Activated CD4-positive, alpha-beta memory T cell treated with anti-CD3 and anti-CD28 coated beads, Interleukin-2, amount 10 ng/mL, durations not matched to agents 7 days and 5 days (primary cell): ENCODE results near the gene DICER1. TPM values are rescaled to one million over a fixed set of nuclear protein-coding genes. Genes with fewer than 3 reads are reported as not detected.

Source experiments
- CTCF ChIA-PET: fragments of 350-600 bp; sonication (Branson Sonifier 250); formaldehyde crosslinking; loops from one replicate; lab custom pipeline; 2021; ENCODE audit warnings: antibody characterized with exemption, inconsistent platforms; lab: Charles Lee
- POLR2A ChIA-PET: fragments of 350-600 bp; sonication (Branson Sonifier 250); formaldehyde crosslinking; loops from one replicate; lab custom pipeline; 2021; ENCODE audit warnings: antibody characterized with exemption; lab: Charles Lee
- DNase-seq: peaks from one replicate; pipeline ENCODE4 v3.0.0-alpha.2; 2020
- H3K27ac Mint-ChIP-seq: one replicate; pipeline ENCODE4 v1.8.0; 2021; ENCODE audit warnings: mild to moderate bottlenecking, mixed read lengths
- H3K27me3 Mint-ChIP-seq: one replicate; pipeline ENCODE4 v1.8.0; 2021; ENCODE audit warnings: mixed read lengths
- H3K36me3 Mint-ChIP-seq: one replicate; pipeline ENCODE4 v1.8.0; 2021; ENCODE audit warnings: low read depth, mixed read lengths
- H3K4me1 Mint-ChIP-seq: one replicate; pipeline ENCODE4 v1.8.0; 2021; ENCODE audit warnings: mixed read lengths
- H3K4me3 Mint-ChIP-seq: one replicate; pipeline ENCODE4 v1.8.0; 2021; ENCODE audit warnings: mild to moderate bottlenecking, mixed read lengths
- H3K9me3 Mint-ChIP-seq: one replicate; pipeline ENCODE4 v1.8.0; 2021; ENCODE audit warnings: mixed read lengths
- total RNA-seq, 2 experiments: library from RNA; stranded (reverse); gene quantifications; one replicate each; pipeline ENCODE4 v1.2.3, GENCODE V29; 2021

Gene DICER1
- total RNA-seq, 2 experiments from 2014 or later = 46.9 to 52.8 TPM

- Mint-ChIP-seq H3K36me3 (peaks cover 50% of the 10 kb centered on the region), H3K4me1 (peaks cover 15% of the 10 kb centered on the region), H3K27ac (peak overlapping the region; percentile 15), H3K9me3 (no peaks in the 10 kb centered on the region), H3K27me3 (no peaks in the 10 kb centered on the region), H3K4me3 (no peak overlapping the region)
- DNase-seq = no peak
- ChIA-PET CTCF (no interaction called here), POLR2A (no interaction called here)
Observed at GRCh38 chr14:95123891-95124579, 33.3 kb downstream of the DICER1 start.

GRCh38 chr14:95122621-95122945, 34.7 kb downstream of the DICER1 start:
- ChIA-PET POLR2A (interaction anchor here (0.6 kb wide), 1 partner anchor 34 kb away, joined by 3 read pairs; no protein-coding TSS in a partner anchor), CTCF (interaction anchor here (0.7 kb wide), 1 partner anchor 80 kb away, joined by 3 read pairs; no protein-coding TSS in a partner anchor)
- no peak overlapping the region for H3K4me3 Mint-ChIP-seq
- no peaks in the 10 kb centered on the region for H3K9me3 Mint-ChIP-seq
- peaks cover 5% of the 10 kb centered on the region for H3K4me1 Mint-ChIP-seq
- no peak for DNase-seq
- H3K27ac Mint-ChIP-seq = no peak overlapping the region
- no peaks in the 10 kb centered on the region for H3K27me3 Mint-ChIP-seq
- peaks cover 42% of the 10 kb centered on the region for H3K36me3 Mint-ChIP-seq

- Mint-ChIP-seq H3K4me3 (no peak overlapping the region), H3K36me3 (peaks cover 43% of the 10 kb centered on the region), H3K27me3 (no peaks in the 10 kb centered on the region), H3K27ac (no peak overlapping the region), H3K4me1 (peaks cover 5% of the 10 kb centered on the region), H3K9me3 (no peaks in the 10 kb centered on the region)
- DNase-seq = no peak
- CTCF ChIA-PET = no interaction called here
- POLR2A ChIA-PET = no interaction called here
Observed at GRCh38 chr14:95121911-95122620, 35.3 kb downstream of the DICER1 start.

GRCh38 chr14:95119336-95119735, 38.0 kb downstream of the DICER1 start:
- Mint-ChIP-seq H3K27ac (no peak overlapping the region), H3K9me3 (no peaks in the 10 kb centered on the region), H3K4me3 (no peak overlapping the region), H3K4me1 (peaks cover 5% of the 10 kb centered on the region), H3K36me3 (peaks cover 45% of the 10 kb centered on the region), H3K27me3 (no peaks in the 10 kb centered on the region)
- no peak for DNase-seq
- POLR2A ChIA-PET = no interaction called here
- CTCF ChIA-PET = no interaction called here

- Mint-ChIP-seq H3K4me3 (no peak overlapping the region), H3K36me3 (peaks cover 41% of the 10 kb centered on the region), H3K27ac (no peak overlapping the region), H3K9me3 (no peaks in the 10 kb centered on the region), H3K4me1 (peaks cover 5% of the 10 kb centered on the region), H3K27me3 (no peaks in the 10 kb centered on the region)
- POLR2A ChIA-PET = interaction anchor here (1.1 kb wide), 1 partner anchor 38 kb away, joined by 5 read pairs; no protein-coding TSS in a partner anchor
- DNase-seq = no peak
- CTCF ChIA-PET = interaction anchor here (1.0 kb wide), 1 partner anchor 19 kb away, joined by 5 read pairs; no protein-coding TSS in a partner anchor
Observed at GRCh38 chr14:95117937-95118721, 39.2 kb downstream of the DICER1 start.

- Mint-ChIP-seq H3K4me1 (no peaks in the 10 kb centered on the region), H3K36me3 (peaks cover 48% of the 10 kb centered on the region), H3K9me3 (no peaks in the 10 kb centered on the region), H3K4me3 (no peak overlapping the region), H3K27me3 (no peaks in the 10 kb centered on the region), H3K27ac (no peak overlapping the region)
- POLR2A ChIA-PET = no interaction called here
- DNase-seq = no peak
- CTCF ChIA-PET = no interaction called here
Observed at GRCh38 chr14:95113476-95113875, 43.9 kb downstream of the DICER1 start.

GRCh38 chr14:95111507-95112164, 45.7 kb downstream of the DICER1 start:
- Mint-ChIP-seq H3K9me3 (no peaks in the 10 kb centered on the region), H3K4me1 (no peaks in the 10 kb centered on the region), H3K27me3 (no peaks in the 10 kb centered on the region), H3K36me3 (peaks cover 56% of the 10 kb centered on the region), H3K27ac (no peak overlapping the region), H3K4me3 (no peak overlapping the region)
- no peak for DNase-seq
- CTCF ChIA-PET = interaction anchor here (0.9 kb wide), 1 partner anchor 11 kb away, joined by 3 read pairs; no protein-coding TSS in a partner anchor
- POLR2A ChIA-PET = interaction anchor here (0.7 kb wide), 1 partner anchor 30 kb away, joined by 5 read pairs; no protein-coding TSS in a partner anchor

- Mint-ChIP-seq H3K27ac (no peak overlapping the region), H3K9me3 (no peaks in the 10 kb centered on the region), H3K27me3 (no peaks in the 10 kb centered on the region), H3K4me1 (no peaks in the 10 kb centered on the region), H3K36me3 (peaks cover 49% of the 10 kb centered on the region), H3K4me3 (no peak overlapping the region)
- ChIA-PET CTCF (no interaction called here), POLR2A (no interaction called here)
- no peak for DNase-seq
Observed at GRCh38 chr14:95110178-95110577, 47.2 kb downstream of the DICER1 start.

- Mint-ChIP-seq H3K4me1 (no peaks in the 10 kb centered on the region), H3K27ac (no peak overlapping the region), H3K4me3 (no peak overlapping the region), H3K36me3 (peaks cover 47% of the 10 kb centered on the region), H3K9me3 (no peaks in the 10 kb centered on the region), H3K27me3 (no peaks in the 10 kb centered on the region)
- POLR2A ChIA-PET = interaction anchor here (0.6 kb wide), 1 partner anchor 408 kb away, joined by 3 read pairs; no protein-coding TSS in a partner anchor
- CTCF ChIA-PET = interaction anchor here (0.6 to 1.4 kb wide), 2 partner anchors 8 to 311 kb away, joined by 3 to 4 read pairs; no protein-coding TSS in a partner anchor
- no peak for DNase-seq
Observed at GRCh38 chr14:95107711-95108110, 49.6 kb downstream of the DICER1 start.

- no peak for DNase-seq
- Mint-ChIP-seq H3K4me3 (no peak overlapping the region), H3K27me3 (no peaks in the 10 kb centered on the region), H3K9me3 (no peaks in the 10 kb centered on the region), H3K27ac (no peak overlapping the region), H3K4me1 (no peaks in the 10 kb centered on the region), H3K36me3 (peaks cover 55% of the 10 kb centered on the region)
- ChIA-PET CTCF (interaction anchor here (0.6 to 0.9 kb wide), 2 partner anchors 85 to 310 kb away, joined by 3 read pairs; no protein-coding TSS in a partner anchor), POLR2A (interaction anchor here (0.6 to 0.7 kb wide), 4 partner anchors 80 to 1153 kb away, joined by 3 to 4 read pairs (median 3); no protein-coding TSS in a partner anchor)
Observed at GRCh38 chr14:95106971-95107370, 50.4 kb downstream of the DICER1 start.

- Mint-ChIP-seq H3K4me3 (no peak overlapping the region), H3K27ac (no peak overlapping the region), H3K4me1 (peaks cover 7% of the 10 kb centered on the region), H3K9me3 (no peaks in the 10 kb centered on the region), H3K27me3 (no peaks in the 10 kb centered on the region), H3K36me3 (peaks cover 59% of the 10 kb centered on the region)
- DNase-seq = no peak
- POLR2A ChIA-PET = no interaction called here
- CTCF ChIA-PET = no interaction called here
Observed at GRCh38 chr14:95104911-95105310, 52.4 kb downstream of the DICER1 start.

- H3K27ac Mint-ChIP-seq = no peak overlapping the region
- ChIA-PET CTCF (no interaction called here), POLR2A (no interaction called here)
- H3K36me3 Mint-ChIP-seq = peaks cover 54% of the 10 kb centered on the region
- no peak for DNase-seq
- H3K4me1 Mint-ChIP-seq = peaks cover 12% of the 10 kb centered on the region
- no peak overlapping the region for H3K4me3 Mint-ChIP-seq
- no peaks in the 10 kb centered on the region for H3K27me3 Mint-ChIP-seq
- H3K9me3 Mint-ChIP-seq = no peaks in the 10 kb centered on the region
Observed at GRCh38 chr14:95102680-95103044, 54.7 kb downstream of the DICER1 start.
